Activated naive CD8-positive, alpha-beta T cell treated with anti-CD3 and anti-CD28 coated beads, Interleukin-2, amount 50 U/mL, for 16 hours (primary cell): Measurements from ENCODE around the gene AXL.
A peak's percentile ranks its signal among the peaks of the same experiment; 100 is the strongest.
"Not testable (repeated sequence)": the region's sequence is repeated elsewhere in the genome, so short reads cannot be mapped to it uniquely, and the experiment has no call there.

ENCODE experiments used
- DNase-seq: peaks from one replicate; pipeline ENCODE4 v3.0.0-alpha.2; 2020; ENCODE audit warnings: low read depth, low spot score

The AXL gene

GRCh38 chr19:41218615-41219507 lies at the start of gene AXL:
Gene AXL (plus strand): TSS chr19:41219223. CDS start chr19:41219393, 170 bp downstream.
- no peak for DNase-seq

GRCh38 chr19:41172297-41173164 lies 46.5 kb upstream of the AXL start:
- no peak for DNase-seq

DNA sequence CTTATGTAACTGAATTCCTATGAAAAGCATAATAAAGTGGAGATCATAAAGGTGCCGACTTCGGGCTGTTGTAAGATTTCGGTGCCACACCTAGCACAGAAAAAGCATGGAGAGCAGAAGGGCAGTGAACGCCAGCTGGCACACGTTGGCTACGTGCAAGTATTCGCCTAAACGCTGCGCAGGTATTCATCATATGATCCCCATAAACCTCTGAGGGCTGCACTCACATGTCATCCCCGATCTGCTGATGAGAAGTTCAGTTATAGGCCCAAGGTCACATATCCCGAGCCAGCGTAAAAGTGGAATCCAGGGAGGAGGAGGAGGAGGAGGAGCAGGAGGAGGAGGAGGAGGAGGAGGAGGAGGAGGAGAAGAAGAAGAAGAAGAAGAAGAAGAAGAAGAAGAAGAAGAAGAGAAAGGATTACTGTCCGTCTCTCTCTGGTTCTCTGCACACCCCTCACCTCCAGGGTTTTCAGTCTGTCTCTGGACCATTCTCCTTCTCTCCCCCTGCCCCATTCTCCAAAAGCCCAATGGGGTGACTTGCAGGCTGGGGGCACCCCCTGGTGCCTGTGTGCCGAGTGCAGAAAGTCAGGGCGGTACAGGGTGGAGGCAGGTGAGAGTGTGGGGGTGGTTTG lies 44.6 kb upstream of the AXL start:
- DNase-seq: no peak

DNA sequence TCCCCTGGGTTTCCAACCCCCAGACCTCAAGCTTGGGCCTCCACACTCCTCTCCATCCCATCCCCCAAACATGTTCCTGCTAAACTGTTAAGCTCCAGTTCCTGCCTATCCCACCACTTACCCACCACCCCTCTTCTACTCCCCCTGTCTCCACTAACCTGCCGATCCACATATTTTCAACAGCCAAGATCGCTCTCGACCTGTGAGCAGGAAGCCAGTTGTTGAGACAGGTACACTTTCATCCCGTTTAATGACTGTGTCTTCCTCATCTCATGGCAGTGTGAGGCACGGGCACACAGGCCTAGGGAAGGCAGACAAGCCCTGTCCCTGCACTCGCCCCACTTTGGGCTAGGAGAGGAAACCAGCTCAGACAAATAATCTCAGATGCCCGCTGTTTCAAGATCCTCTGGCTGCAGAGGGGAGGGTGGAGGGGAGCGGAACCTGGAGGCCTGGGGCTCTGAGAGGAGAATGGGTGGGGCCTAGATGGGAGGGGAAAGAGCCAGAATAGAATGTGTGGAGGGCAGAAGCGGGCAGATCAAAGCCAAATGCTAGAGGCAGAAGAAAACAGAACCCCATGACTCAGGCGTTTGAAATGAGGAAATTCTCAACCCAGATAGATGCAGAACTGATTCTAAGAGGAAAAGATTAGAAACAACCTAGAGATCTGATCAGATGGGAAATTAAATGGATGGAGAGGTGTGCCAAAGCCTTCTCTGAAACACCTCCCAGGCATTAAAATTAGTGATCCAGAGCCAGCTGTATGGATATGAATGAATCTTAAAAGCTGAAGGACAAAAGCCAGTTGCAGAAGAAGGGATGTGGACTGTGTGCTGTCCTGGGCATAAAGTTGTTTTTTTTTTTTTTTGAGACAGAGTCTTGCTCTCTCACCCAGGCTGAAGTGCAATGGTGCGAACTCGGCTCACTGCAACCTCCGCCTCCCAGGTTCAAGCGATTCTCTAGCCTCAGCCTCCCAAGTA lies 42.9 kb upstream of the AXL start:
- DNase-seq: no peak

- not testable (repeated sequence) for DNase-seq
Measured at GRCh38 chr19:41180173-41180572, 38.9 kb upstream of the AXL start.

- DNase-seq: no peak
Measured at GRCh38 chr19:41186971-41187883, 31.8 kb upstream of the AXL start.

- DNase-seq: no peak
Measured at GRCh38 chr19:41187884-41188279, 31.1 kb upstream of the AXL start.

GRCh38 chr19:41189425-41190065 lies 29.5 kb upstream of the AXL start:
- no peak for DNase-seq

- no peak for DNase-seq
Measured at GRCh38 chr19:41192574-41193429, 26.2 kb upstream of the AXL start, which contains the start of gene CYP2S1. Gene CYP2S1 (plus strand): TSS chr19:41193219. CDS start chr19:41193265, 46 bp downstream.

- DNase-seq: no peak
Measured at GRCh38 chr19:41193430-41194156, 25.4 kb upstream of the AXL start.

- DNase-seq: no peak
Measured at GRCh38 chr19:41194157-41194552, 24.9 kb upstream of the AXL start.

DNA sequence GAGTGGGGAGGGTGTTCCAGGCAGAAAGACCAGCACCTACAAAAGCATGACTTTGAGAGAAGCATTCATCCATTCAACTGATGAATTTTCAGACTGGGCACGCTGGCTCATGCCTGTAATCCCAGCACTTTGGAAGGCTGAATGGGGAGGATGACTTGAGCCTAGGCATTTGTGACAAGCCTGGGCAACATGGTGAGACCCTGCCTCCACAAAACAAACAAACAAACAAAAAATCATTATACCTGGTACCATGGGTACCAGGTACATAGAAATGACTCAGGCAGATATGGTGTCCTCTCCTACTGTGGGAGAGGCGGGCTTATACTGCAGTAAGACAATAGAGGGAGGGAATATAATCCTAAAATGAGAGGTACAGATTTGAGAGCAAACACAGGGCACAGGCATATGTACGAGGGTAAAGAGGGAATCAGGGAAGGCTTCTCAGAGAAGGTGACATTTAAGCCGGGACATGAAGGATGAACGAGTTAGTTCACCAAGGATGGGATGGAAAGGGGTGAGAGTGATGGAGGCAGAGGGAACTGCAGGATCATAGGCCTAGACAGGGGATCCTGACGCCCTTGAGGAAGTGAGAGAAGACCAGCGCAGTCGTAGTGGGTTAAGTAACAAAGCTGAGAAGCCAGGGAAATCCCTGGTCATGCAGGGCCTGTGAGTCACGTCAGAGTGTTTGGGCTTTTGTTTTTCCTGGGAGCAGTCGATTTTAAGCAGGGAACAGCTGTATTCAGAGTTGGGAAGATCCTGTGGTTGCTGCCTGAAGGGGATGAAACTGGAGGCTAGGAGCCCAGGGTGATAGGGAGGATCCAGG lies 23.1 kb upstream of the AXL start:
- DNase-seq: no peak

DNA sequence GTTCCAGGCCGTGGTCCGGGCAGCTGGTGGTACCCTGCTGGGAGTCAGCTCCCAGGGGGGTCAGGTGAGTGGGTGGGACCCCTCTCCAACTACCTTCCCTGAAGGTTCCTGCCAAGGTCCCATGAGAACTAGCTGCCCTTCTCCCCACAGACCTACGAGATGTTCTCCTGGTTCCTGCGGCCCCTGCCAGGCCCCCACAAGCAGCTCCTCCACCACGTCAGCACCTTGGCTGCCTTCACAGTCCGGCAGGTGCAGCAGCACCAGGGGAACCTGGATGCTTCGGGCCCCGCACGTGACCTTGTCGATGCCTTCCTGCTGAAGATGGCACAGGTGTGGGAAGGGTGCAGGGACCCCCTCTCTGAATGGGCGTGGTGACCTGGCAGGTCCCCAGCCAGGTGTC lies 20.5 kb upstream of the AXL start:
- no peak for DNase-seq

- DNase-seq: no peak
Measured at GRCh38 chr19:41203371-41203770, 15.7 kb upstream of the AXL start.

- DNase-seq: peak; percentile 68
Measured at GRCh38 chr19:41204338-41204737, 14.7 kb upstream of the AXL start.

DNA sequence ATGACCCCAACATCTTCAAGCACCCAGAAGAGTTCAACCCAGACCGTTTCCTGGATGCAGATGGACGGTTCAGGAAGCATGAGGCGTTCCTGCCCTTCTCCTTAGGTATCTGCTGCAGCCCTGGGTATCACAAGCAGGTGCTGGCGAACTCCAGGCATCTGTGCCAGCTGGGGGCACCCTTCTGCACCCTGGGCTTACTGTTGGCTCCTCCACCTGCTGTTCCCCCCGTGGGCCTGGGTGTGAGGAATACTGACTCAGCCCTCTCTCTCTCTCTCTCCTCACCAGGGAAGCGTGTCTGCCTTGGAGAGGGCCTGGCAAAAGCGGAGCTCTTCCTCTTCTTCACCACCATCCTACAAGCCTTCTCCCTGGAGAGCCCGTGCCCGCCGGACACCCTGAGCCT lies 13.0 kb upstream of the AXL start:
- DNase-seq: no peak

DNA sequence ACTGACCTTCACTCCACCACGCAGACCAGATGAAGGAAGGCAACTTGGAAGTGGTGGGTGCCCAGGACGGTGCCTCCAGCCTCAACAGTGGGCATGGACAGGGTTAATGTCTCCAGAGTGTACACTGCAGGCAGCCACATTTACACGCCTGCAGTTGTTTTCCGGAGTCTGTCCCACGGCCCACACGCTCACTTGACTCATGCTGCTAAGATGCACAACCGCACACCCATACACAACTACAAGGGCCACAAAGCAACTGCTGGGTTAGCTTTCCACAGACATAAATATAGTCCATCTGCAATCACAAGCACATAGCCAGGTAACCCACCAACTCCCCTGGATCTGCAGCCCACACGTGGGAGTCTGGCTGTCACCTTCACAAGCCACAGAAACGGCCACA lies 12.6 kb upstream of the AXL start:
- no peak for DNase-seq
